WTC11 (cell line): ENCODE results near the gene FBP1. TPM values are rescaled to one million over a fixed set of nuclear protein-coding genes. Genes with fewer than 3 reads are reported as not detected.

Experiments used
- ATAC-seq: fragments of 200-7000 bp; cut with Tn5 transposase; 2 replicates; pipeline ENCODE4 v1.10.0; 2021; ENCODE audit warnings: mild to moderate bottlenecking, moderate library complexity
- CTCF ChIA-PET: fragments of 300-600 bp; sonication (Branson Sonifier 250); formaldehyde crosslinking; loops from one replicate; lab custom pipeline; 2021; ENCODE audit warnings: antibody characterized with exemption; lab: Charles Lee
- POLR2A ChIA-PET: fragments of 350-600 bp; sonication (Branson Sonifier 250); formaldehyde crosslinking; loops from one replicate; lab custom pipeline; 2021; ENCODE audit warnings: antibody characterized with exemption; lab: Charles Lee
- DNase-seq: peaks from one replicate; pipeline ENCODE4 v3.0.0; 2021; ENCODE audit warnings: low spot score
- H3K27ac Mint-ChIP-seq: 2 replicates; pipeline ENCODE4 v1.8.0; 2021; ENCODE audit warnings: mixed read lengths
- H3K27me3 Mint-ChIP-seq: 2 replicates; pipeline ENCODE4 v1.8.0; 2021; ENCODE audit warnings: low read depth, mild to moderate bottlenecking, moderate library complexity, mixed read lengths
- H3K36me3 Mint-ChIP-seq: 2 replicates; pipeline ENCODE4 v1.8.0; 2021; ENCODE audit warnings: mixed read lengths
- H3K4me1 Mint-ChIP-seq: 2 replicates; pipeline ENCODE4 v1.8.0; 2022; ENCODE audit warnings: mixed read lengths
- H3K4me3 Mint-ChIP-seq: 2 replicates; pipeline ENCODE4 v1.8.0; 2021; ENCODE audit warnings: mild to moderate bottlenecking, moderate library complexity, mixed read lengths
- H3K9me3 Mint-ChIP-seq: 2 replicates; pipeline ENCODE4 v1.8.0; 2021; ENCODE audit warnings: mixed read lengths
- CTCF ChIP-seq: fragments of 200-600 bp; IDR thresholded peaks from 2 replicates; pipeline ENCODE4 v1.8.0; 2022; ENCODE audit warnings: antibody characterized with exemption
- E2F1 ChIP-seq: sonication (generic); formaldehyde crosslinking; IDR thresholded peaks from 2 replicates; pipeline ENCODE4 v1.8.0; 2022; ENCODE audit warnings: mild to moderate bottlenecking, missing genetic modification reagents
- E2F5 ChIP-seq: sonication (generic); formaldehyde crosslinking; IDR thresholded peaks from 2 replicates; pipeline ENCODE4 v1.8.1; 2022; ENCODE audit warnings: mild to moderate bottlenecking, moderate library complexity, missing genetic modification reagents
- ERG ChIP-seq: fragments of 250-450 bp; sonication (Bioruptor Pico); IDR thresholded peaks from 2 replicates; pipeline ENCODE4 v1.8.0; 2021; ENCODE audit warnings: mild to moderate bottlenecking
- FOXK1 ChIP-seq: sonication (generic); formaldehyde crosslinking; IDR thresholded peaks from 2 replicates; pipeline ENCODE4 v1.8.0; 2022; ENCODE audit warnings: mild to moderate bottlenecking, moderate library complexity, missing genetic modification reagents
- GABPB1 ChIP-seq: sonication (generic); formaldehyde crosslinking; IDR thresholded peaks from 2 replicates; pipeline ENCODE4 v1.8.1; 2023; ENCODE audit warnings: mild to moderate bottlenecking, missing genetic modification reagents
- HMGA2 ChIP-seq: fragments of 250-450 bp; sonication (Bioruptor Pico); IDR thresholded peaks from 2 replicates; pipeline ENCODE4 v1.4.0; 2021; ENCODE audit warnings: mild to moderate bottlenecking, moderate library complexity
- NR2C2 ChIP-seq: sonication (generic); formaldehyde crosslinking; IDR thresholded peaks from 2 replicates; pipeline ENCODE4 v1.8.0; 2022; ENCODE audit warnings: mild to moderate bottlenecking, missing genetic modification reagents
- PRRX2 ChIP-seq: fragments of 250-450 bp; sonication (Bioruptor Pico); IDR thresholded peaks from 2 replicates; pipeline ENCODE4 v1.8.0; 2021; ENCODE audit warnings: mild to moderate bottlenecking
- RELA ChIP-seq: sonication (generic); formaldehyde crosslinking; IDR thresholded peaks from 2 replicates; pipeline ENCODE4 v1.8.1; 2022; ENCODE audit warnings: missing genetic modification reagents, mild to moderate bottlenecking, borderline replicate concordance
- SMAD3 ChIP-seq: sonication (generic); formaldehyde crosslinking; IDR thresholded peaks from 2 replicates; pipeline ENCODE4 v1.8.0; 2022; ENCODE audit warnings: missing genetic modification reagents, mild to moderate bottlenecking, borderline replicate concordance
- TP53 ChIP-seq: sonication (generic); formaldehyde crosslinking; IDR thresholded peaks from 2 replicates; pipeline ENCODE4 v1.8.1; 2023; ENCODE audit warnings: mild to moderate bottlenecking, missing genetic modification reagents
- USF1 ChIP-seq: sonication (generic); formaldehyde crosslinking; IDR thresholded peaks from 2 replicates; pipeline ENCODE4 v1.8.0; 2022; ENCODE audit warnings: mild to moderate bottlenecking, missing genetic modification reagents
- USF2 ChIP-seq: sonication (generic); formaldehyde crosslinking; IDR thresholded peaks from 2 replicates; pipeline ENCODE4 v1.8.1; 2023; ENCODE audit warnings: mild to moderate bottlenecking, missing genetic modification reagents, moderate library complexity
- ZNF219 ChIP-seq: sonication (generic); formaldehyde crosslinking; IDR thresholded peaks from 2 replicates; pipeline ENCODE4 v1.8.0; 2023; ENCODE audit warnings: missing genetic modification reagents, mild to moderate bottlenecking, borderline replicate concordance
- ZNF232 ChIP-seq: sonication (generic); formaldehyde crosslinking; IDR thresholded peaks from 2 replicates; pipeline ENCODE4 v1.8.0; 2022; ENCODE audit warnings: mild to moderate bottlenecking, missing genetic modification reagents
- ZNF263 ChIP-seq: sonication (generic); formaldehyde crosslinking; IDR thresholded peaks from 2 replicates; pipeline ENCODE4 v1.8.1; 2022; ENCODE audit warnings: low read depth, mild to moderate bottlenecking, moderate library complexity, missing genetic modification reagents
- ZNF317 ChIP-seq: sonication (generic); formaldehyde crosslinking; IDR thresholded peaks from 2 replicates; pipeline ENCODE4 v1.8.1; 2023; ENCODE audit warnings: low read depth, mild to moderate bottlenecking, moderate library complexity, missing genetic modification reagents, borderline replicate concordance
- ZNF425 ChIP-seq: fragments of 250-450 bp; sonication (Bioruptor Pico); conservative IDR thresholded peaks from 2 replicates; pipeline ENCODE4 v1.9.0; 2021; ENCODE audit warnings: mild to moderate bottlenecking
- total RNA-seq: library from RNA; stranded (reverse); gene quantifications from 3 replicates; pipeline ENCODE4 v1.2.3, GENCODE V29; 2021

The FBP1 gene
- total RNA-seq, 1 experiment from 2014 or later, result 6.4 TPM

- TF ChIP-seq TP53 (CRISPR knock-in tag) (no peak), ERG (CRISPR knock-in tag) (no peak), RELA (CRISPR knock-in tag) (no peak), ZNF232 (CRISPR knock-in tag) (no peak)
Observed at GRCh38 chr9:94600258-94600657, 39.1 kb downstream of the FBP1 start (continued).

GRCh38 chr9:94599102-94599501 is 40.2 kb downstream of the FBP1 start:
- Mint-ChIP-seq H3K4me1 (peaks cover 9% of the 10 kb centered on the region), H3K36me3 (no peaks in the 10 kb centered on the region), H3K9me3 (0 out of 2 replicates have a peak, but pooled peaks cover 2% of the 10 kb centered on the region), H3K4me3 (no peak overlapping the region), H3K27me3 (no peaks in the 10 kb centered on the region), H3K27ac (no peak overlapping the region)
- ATAC-seq (no peak), DNase-seq (no peak)
- POLR2A ChIA-PET, result no interaction called here
- TF ChIP-seq SMAD3 (no peak), RELA (CRISPR knock-in tag) (no peak), ZNF317 (CRISPR knock-in tag) (no peak), E2F5 (CRISPR knock-in tag) (no peak), PRRX2 (CRISPR knock-in tag) (no peak), HMGA2 (CRISPR knock-in tag) (no peak), CTCF (no peak), E2F1 (CRISPR knock-in tag) (no peak), ZNF263 (CRISPR knock-in tag) (no peak), GABPB1 (CRISPR knock-in tag) (no peak), NR2C2 (CRISPR knock-in tag) (no peak), USF1 (CRISPR knock-in tag) (no peak), ZNF219 (CRISPR knock-in tag) (no peak), USF2 (CRISPR knock-in tag) (no peak), ZNF425 (CRISPR knock-in tag) (no peak), FOXK1 (CRISPR knock-in tag) (no peak)
- TF ChIP-seq, all 79 proteins: peak for 0
- CTCF ChIA-PET, result no interaction called here
